HG03064 (cell line): ENCODE results near the gene NPAS3.

ENCODE experiments used
- ATAC-seq: cut with Tn5 transposase; IDR thresholded peaks from one replicate; pipeline ENCODE4 v1.9.1; 2021; ENCODE audit warnings: low read depth; ENCODE audit not compliant: unreplicated experiment

NPAS3 gene

DNA sequence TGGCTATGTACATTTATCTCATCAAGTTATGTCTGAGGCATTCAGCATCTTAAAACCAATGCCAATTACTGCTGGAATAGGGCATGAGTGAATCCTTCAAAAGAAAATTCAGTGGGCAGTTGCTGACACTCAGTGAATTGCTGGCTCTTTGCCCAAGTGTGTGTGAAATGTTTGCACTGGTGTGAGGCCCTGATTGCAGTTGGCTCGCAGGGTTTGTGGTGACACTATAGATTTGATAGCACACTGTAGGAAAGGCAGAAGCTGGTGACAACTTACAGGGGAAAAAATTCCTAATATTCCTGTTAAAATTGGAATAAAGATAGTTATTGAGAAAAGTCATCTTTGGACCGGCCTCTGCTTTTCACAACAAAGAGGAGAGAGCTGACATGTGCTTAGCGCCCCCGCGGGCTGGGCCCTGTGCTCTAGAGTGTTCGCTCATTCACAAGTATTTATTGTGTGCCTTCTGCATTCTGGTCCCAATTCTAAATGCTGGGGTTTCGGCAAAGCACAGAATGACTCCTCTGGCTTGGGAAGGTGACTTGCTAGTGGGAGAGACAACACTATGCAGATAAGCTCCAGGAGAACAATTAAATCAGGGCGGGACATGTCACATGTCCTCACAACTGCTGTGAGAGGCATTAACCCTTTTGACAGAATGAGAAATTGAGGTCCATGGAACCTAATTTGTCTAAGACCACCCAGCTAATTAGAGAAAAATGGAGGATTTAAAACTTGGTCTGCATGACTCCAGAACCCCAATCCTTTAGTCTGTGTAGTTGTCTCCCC lies 418.7 kb downstream of the NPAS3 start:
- ATAC-seq = no peak

DNA sequence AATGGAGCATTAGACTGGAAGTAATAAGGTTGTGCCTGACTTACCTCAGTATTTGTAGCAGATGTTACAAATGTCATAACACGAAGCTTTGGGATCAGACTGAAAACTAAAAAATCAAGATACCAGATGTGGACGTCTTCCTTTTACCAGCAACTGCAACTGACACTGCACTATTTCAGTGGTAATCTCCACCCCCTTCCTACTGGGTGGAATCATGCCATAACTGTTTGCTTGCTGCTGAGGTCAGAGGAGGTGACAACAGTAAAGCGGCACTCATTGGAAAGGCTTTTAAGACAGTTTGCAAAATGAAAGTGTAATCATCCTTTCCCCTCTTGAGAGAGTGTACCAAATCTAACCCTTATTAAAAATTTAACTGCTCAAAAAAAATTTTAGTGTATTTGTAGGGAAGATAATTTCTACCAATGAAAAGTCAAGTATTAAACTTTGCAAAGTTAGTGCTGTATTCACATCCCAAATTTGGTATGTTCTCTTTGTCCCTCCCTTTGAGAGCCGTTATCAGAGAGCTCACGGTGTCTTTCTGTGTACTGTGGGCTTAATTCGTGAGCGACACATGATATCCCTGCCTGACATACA lies 420.7 kb downstream of the NPAS3 start:
- no peak for ATAC-seq

DNA sequence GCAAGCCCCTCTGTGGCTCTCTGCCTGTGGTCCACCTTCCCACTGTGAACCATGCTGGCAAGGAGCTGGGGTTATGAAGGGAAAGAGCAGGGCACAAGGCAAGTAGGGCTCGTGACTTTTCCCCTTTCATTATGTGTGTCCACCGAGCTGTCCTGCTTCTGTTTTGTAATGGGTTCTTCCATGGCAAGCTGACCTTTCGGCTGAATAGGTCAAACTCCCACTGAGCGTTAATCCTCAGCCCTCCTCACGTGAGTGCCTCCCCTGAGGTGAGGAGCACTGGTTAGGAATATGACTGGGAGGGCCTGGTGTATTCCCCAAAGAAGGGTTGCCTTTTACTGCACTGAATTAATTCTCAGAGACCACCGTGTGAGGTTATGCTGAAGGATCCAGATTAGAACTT lies 424.3 kb downstream of the NPAS3 start:
- no peak for ATAC-seq

DNA sequence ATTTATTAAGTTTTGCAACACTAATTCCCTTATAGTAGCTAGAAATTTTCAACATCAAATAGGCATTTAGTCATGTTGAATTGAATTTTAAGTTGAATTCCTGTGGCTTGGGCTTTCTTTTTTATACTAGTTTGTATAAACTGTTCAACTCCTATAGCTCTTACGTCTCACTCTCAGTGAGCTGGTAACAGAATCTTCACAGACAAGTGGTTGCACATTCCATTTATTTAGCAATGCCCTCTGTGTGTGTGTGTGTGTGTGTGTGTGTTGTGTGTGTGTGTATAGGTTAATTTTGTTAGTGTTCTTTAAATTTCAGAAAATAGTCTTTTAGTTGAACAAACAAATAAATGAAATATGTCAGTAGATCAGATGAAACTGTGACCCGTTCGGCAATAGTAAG lies 425.0 kb downstream of the NPAS3 start:
- no peak for ATAC-seq

DNA sequence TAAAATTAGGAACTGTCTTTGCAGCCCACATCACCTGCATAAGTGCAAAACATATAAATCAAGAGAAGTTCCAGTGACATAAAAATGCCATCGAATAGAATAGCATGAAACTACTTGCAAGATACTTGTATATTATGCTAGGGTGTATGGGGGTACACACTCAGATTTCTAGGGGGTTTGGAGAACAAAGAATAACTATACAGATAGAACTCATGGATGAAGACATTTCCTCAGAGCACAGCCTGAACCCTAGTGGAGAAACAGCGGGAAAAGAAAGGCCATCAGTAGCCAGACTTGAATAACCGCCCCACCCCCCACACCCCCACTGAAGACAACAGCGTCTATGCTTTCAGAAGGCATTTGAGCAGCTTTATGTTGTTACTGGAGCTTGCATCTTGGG lies 425.8 kb downstream of the NPAS3 start:
- no peak for ATAC-seq

DNA sequence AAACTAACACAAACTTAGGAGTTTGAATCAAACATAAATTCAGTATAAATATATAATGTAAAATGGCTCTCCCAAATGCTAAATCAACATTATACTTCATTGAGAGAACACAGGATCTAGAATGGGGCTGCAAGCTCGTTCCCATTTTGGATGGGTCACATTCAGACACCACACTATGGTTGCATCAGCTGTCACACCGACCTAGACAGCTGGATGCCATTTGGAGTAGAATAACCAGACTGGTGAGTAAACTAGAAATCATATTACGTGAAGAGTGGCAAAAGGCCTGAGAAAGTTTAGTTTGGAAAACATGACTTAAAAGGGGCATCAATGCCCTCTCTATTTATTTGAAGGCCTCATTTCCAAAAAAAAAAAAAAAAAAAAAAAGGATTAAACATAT lies 430.4 kb downstream of the NPAS3 start:
- ATAC-seq = no peak

DNA sequence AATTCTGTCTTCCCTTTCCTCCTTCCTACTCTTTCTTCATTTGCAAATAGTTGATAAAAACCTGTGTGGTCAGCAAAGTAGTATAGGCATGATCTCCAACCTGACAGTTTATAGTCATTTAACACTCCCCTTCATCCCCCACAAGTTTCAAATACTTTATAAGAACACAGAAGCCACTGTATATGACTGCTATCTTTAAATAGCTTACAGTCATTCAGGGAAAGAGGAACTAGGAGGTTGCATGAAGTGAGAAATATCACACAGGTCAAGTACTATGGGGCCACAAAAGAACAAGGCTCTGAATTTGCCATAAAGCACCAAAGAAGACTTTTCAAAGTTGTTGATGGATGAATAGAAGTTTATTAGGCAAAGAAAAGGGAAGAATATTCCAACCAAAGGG lies 431.3 kb downstream of the NPAS3 start:
- no peak for ATAC-seq

DNA sequence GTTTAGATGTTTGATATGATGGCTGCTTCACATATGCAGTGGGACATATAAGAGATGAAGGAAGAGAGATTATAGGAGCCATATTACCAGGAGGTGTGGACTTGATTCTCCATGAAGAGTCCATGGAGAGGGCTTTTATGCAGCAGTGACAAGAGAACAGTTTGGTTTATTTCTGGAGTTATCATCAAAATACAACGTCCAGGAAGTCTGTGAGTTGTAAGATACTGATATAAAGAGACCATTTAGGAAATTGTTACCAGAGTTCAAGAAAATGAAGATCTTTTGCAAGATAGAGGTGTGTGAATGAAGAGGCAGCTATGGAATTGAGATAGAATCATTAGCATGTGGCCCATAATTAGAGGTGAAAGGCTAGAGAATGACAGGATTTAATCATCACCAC lies 431.7 kb downstream of the NPAS3 start:
- ATAC-seq = no peak

DNA sequence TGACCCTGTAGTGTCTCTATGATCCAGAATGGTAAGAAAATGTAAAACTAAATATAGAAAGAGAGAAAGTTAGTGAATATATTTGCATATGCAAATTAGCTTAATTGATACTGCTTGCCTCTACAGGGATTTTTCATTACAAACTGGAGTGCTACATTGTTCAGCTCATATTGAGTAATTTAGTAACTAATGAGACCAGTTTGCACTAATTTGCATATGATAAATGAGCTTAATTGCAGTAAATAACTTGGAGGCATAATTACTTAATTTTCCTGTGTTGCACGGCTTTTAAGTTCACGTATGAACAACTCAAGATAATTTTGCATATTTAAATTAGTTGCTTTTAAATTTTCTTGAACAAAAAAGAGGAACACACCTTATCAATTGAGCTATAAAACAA lies 436.5 kb downstream of the NPAS3 start:
- no peak for ATAC-seq

DNA sequence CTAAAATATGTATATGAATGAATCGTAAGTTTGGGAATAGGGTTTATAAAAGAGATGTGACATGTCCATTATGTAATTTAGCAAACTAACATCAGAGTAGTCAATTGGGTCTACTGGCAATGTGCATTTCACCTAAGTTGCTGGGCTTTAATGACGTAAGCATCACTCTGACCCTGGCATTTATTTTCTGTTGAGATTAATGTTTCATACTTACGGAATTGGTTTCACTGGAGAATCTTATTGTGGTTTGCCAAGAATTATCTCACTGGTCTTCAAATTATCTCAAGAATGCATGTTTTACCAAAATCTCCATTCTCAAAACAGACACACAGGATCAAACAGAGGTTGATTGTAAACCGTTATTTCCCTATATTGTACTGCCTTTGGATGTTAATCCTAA lies 437.1 kb downstream of the NPAS3 start:
- ATAC-seq = no peak

DNA sequence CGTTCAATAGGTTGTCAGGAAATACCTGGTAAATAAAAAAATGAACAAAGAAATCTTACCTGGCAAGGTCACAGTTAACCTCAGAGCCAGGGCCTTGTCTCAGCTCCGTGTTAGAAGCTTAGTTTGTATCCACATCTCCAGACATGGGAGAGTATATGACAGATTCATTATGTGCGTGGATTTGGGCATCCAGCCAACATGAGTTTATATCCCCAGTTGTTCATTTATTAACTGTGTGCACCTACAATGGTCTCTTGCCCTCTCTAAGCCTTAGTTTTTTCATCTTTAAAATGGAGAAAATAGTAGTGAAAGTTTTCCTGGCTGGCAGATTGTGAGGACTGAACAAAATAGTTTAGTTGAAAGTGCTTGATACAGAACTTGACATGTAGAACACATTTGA lies 437.8 kb downstream of the NPAS3 start:
- no peak for ATAC-seq

DNA sequence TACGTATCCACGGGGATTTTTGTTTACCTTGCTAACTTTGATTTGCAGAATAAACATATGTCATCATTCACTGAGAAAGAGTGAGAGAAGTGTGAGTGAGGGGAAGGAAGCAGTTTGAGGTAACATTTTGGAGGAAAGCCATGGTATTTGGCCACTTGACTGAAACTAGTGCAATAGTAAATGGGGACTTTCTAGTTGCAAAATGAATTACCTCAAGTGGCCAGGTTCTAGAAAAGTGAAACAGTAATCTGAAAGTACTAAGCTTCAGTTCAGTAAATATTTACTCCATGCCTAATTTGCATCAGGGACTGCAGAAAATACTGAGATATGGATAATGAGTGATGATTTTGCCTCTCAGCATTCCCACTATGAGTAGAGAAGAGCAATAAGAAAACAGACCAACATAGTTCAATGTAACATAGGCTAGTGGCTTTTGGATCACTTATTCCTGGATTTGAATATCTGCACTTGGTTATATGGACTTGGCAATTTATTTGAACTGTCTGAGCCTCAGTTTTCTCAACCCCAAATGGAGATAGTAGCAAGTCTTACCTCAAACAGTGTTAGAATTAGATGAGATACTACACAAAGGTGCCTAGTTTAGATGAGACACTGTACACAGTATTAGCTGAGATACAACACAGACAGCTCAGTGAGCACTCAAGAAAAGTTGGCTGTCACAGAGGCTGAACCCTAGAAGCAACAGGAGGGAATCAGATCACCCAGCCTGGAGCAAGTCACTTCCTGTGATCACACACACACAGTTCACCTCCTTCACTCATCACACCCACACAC lies 439.1 kb downstream of the NPAS3 start:
- no peak for ATAC-seq

DNA sequence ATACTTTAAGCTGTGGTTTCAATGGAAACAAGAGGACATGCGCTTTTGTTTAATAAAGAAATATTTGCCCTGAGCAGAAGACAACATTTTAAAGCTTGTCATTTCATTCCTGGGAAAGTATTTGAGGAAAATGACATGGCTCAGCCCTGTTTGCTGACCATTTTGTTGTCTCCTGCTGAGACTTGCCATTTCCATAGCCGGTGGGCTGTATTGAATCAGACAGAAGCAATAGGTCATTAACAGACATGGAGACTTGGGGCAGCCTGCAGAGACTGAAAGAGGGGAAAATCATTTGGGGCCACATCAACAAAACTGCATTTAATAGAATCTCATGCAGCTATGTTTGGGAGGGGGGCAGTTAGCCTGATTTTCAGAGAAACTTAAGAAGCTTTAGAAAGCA lies 443.0 kb downstream of the NPAS3 start:
- no peak for ATAC-seq

DNA sequence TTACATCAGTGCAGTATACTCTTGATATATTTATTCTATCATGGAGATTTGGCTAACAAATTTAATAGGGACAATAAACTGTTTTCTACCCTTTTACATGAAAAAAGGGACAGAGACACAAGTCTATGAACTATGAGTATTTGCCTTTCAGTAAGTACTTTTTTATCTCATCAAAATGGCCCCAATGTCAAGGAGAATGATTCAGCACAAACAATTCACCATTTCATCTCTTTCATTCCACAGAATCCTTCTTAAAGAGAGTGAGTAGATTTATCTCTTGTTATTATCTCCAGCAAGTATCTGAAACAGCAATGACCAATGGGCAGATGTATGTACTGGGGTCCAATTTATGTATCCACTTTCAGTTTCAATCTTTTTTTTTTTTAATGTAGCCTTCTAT lies 447.5 kb downstream of the NPAS3 start:
- ATAC-seq = no peak

DNA sequence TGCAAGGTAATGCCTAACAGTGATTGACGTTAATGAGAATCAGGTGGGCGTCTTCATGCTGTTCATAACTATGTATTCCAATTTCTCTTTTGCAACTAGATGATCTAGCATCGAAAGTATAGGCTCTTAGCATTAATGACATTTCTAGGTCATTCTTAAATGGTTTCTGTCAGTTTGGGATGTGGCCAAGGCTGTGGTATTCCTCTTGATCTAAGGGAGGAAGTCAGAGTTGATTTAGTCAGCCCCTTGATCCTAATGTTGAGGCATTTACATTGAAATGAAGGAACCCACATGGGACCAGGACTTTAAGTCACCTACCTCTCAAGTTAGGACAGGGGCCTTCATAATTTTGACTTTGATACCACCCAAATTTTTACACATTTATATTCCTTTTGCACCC lies 448.1 kb downstream of the NPAS3 start:
- ATAC-seq = no peak

DNA sequence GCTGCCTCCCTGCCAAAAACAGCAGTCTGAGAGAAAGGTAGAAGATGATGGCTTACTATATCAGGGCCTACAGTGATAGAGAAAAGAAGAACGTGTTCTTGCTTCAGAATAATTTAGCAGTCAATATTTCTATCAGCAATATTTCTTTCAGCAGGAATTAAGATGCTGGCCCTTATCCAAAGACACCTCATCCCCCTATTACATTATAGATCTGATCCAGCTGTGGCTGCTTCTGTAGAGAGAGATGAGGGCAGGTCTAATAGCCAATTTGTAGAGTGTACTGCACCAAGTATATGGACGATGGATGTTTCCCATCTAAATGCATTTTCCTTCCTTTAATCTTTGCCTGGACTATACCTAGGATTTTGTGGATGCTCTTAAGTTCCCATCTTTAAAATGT lies 451.7 kb downstream of the NPAS3 start:
- ATAC-seq = no peak

DNA sequence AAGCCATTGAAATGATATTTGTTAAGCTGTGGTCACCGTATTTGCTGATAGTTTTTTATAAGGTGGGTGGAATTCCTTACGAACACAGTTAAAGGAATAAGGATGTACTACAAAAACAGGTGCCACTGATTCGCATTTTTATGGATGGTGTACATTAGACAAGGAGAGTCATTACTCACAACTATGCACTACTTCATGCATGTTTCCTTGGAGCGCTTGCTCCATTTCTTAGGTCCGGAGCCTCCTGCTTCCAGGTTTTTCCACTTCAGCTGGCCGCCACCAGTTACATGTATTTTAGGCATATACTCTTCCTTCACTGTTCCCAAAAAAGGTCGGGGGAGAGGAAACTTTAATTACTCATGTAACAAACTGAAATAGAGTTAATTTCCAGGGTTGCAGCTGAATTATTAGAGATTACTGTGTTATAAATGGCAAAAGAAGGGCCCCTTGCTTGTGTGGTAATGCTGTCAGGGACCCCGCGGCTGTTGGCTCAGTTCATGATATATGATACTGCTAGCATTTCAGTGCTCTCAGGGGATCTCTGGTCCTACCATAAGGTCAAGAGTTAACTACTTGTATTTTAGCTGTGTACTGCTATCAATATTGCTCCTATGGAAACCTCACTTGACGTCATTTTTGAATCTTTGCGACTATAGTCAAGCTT lies 454.7 kb downstream of the NPAS3 start:
- no peak for ATAC-seq

DNA sequence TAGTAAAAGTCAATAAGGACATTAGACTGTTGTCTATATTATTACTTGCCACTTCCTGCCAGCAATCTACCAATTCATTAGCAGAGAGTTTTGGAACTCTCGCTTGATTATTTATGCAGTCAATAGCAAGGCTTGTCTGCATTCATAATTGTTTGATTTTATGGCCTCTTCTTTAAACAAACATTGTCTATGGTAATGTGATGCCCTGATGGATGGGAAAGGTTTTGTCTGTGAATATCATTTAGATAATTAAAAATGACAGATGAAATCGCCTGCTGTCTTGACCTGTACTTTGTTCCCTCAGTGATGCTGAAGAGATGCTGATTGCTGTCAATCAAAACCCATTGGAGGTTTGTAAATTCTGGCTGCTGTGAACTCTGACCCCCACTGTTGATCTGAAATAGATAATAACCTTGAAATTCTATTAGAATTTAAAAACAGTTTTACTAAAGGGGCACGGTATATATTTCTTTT lies 455.3 kb downstream of the NPAS3 start:
- no peak for ATAC-seq

DNA sequence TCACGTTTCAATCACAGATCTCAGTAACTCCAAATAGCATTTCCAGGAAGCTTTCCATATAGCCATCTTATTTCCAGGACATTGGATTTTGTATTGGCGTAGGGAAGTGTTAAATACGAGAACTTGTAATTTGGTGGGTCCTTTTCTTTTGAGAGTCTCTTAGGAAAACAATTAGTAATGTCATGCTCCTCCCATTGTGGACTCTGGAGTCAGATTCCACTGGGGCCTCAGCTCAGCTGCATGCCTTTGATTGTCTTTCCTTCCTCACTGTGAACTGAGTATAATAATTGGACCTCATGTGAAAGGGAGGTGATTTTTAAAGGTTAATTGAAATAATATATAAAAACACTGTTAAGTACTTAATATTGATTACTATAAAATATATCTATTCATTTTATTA lies 462.6 kb downstream of the NPAS3 start:
- ATAC-seq = no peak

DNA sequence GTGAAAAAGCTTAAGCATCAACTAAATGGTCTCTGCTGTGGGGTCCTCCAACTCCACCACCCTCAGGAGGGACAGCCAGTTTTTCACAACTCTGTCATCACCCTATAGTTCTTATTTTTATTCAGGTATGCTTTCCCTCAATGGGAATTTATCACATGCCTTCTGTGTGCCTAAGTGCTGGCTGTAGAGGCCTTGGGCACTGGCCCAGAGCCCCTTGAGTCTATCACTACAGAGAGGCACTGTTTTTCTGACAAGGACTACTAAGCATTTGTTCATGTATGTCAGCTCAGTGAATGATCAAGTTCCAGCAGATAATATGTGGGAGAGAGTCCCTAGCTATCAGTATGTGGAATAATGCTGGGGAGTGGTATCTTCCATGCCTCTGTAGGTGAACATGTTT lies 463.9 kb downstream of the NPAS3 start:
- ATAC-seq = no peak

DNA sequence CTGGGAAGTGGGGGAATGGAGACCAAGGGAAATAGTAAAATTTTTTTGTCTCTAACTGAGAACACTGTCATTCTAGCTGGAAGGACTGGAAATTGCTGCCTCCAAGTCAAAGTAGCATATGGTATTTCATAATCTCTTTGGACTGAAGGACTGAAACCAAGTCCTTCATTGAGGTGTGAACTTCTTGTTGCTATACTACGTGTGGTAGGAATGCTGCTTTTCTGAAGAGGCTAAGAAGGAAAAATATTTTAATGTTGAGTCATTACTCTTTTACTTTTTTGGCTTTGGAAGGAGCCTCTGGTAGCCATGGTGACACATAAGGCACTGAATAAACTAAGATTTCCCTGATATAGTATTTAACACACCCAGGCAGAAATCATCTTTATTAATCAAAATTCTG lies 465.4 kb downstream of the NPAS3 start:
- no peak for ATAC-seq
